Vagina (tissue), 2 donors: ENCODE measurements around the gene PHC2.

Source experiments
- POLR2A ChIP-seq, 2 donors: fragments of 450-650 bp; IDR thresholded peaks; one replicate each; pipeline ENCODE4 v1.6.1; 2017; ENCODE audit warnings: antibody characterized with exemption in 2 of 2, mild to moderate bottlenecking in 2 of 2, moderate library complexity in 2 of 2
- POLR2AphosphoS5 ChIP-seq, 2 donors: sonication (generic); formaldehyde crosslinking; IDR thresholded peaks; one replicate each; pipeline ENCODE4 v1.9.0; 2017; ENCODE audit warnings: antibody characterized with exemption in 2 of 2, mild to moderate bottlenecking in 2 of 2, low read depth in 1 of 2; ENCODE audit not compliant: insufficient read depth in 1 of 2
- TF ChIP-seq, protein P1 (sequence below), 3 experiments: fragments of 450-650 bp in 2 of 3; fragments of 200-600 bp in 1 of 3; sonication (generic) in 1 of 3; IDR thresholded peaks; one replicate each; pipeline ENCODE4 v1.5.1; 2017 to 2019; ENCODE audit warnings: antibody characterized with exemption in 3 of 3, mild to moderate bottlenecking in 2 of 3, moderate library complexity in 2 of 3

DNA sequence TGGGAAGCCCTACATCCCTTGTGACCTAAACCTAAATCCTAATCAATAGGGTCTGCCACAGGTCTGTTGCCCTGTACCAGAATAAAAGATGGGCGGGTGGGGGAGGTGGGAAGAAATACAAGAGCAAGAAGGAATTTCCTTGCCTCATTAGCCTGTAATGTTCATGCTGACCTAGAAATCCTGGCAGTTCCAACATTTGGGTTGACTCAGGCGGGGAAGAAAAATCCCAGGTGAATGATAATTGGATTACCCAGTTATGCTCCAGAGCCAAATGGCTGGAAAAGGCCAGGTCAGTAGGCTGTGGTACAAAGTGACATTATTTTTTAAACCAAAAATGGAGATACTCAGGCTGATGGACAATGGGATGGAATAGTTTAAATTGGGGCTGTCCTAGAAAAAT is 82.7 kb downstream of the PHC2 start:
- TF ChIP-seq, protein P1, sequence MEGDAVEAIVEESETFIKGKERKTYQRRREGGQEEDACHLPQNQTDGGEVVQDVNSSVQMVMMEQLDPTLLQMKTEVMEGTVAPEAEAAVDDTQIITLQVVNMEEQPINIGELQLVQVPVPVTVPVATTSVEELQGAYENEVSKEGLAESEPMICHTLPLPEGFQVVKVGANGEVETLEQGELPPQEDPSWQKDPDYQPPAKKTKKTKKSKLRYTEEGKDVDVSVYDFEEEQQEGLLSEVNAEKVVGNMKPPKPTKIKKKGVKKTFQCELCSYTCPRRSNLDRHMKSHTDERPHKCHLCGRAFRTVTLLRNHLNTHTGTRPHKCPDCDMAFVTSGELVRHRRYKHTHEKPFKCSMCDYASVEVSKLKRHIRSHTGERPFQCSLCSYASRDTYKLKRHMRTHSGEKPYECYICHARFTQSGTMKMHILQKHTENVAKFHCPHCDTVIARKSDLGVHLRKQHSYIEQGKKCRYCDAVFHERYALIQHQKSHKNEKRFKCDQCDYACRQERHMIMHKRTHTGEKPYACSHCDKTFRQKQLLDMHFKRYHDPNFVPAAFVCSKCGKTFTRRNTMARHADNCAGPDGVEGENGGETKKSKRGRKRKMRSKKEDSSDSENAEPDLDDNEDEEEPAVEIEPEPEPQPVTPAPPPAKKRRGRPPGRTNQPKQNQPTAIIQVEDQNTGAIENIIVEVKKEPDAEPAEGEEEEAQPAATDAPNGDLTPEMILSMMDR (IDR thresholded peaks at IDR 0.05): no peak
- TF ChIP-seq POLR2A (IDR thresholded peaks at IDR 0.05) (no peak), POLR2AphosphoS5 (IDR thresholded peaks at IDR 0.05; ENCODE audit: insufficient read depth in 1 of 2, low read depth in 1 of 2) (no peak)
